Measurements from ENCODE around the gene VCAM1.

- TF ChIP-seq CTCF (IDR thresholded peaks at IDR 0.05), result no peak
- TF ChIP-seq REST (IDR thresholded peaks at IDR 0.05), result no peak
- TF ChIP-seq USF2 (IDR thresholded peaks at IDR 0.05), result no peak
- TF ChIP-seq POLR2A (IDR thresholded peaks at IDR 0.05; ENCODE audit: low read length), result no peak
- no peak for TF ChIP-seq MAZ (IDR thresholded peaks at IDR 0.05; ENCODE audit: borderline replicate concordance, low read depth, low read length)
- no peak for TF ChIP-seq PBX3 (IDR thresholded peaks at IDR 0.05)
- no peak for TF ChIP-seq MAX (IDR thresholded peaks at IDR 0.05)
- TF ChIP-seq EP300 (IDR thresholded peaks at IDR 0.05), result no peak
- TF ChIP-seq NR3C1 (IDR thresholded peaks at IDR 0.05), result no peak
Observed at GRCh38 chr1:100759188-100759587, 39.6 kb downstream of the VCAM1 start.

All from A549 (cell line).